ENCODE results near the gene TGFB2.
A peak's percentile ranks its signal among the peaks of the same experiment; 100 is the strongest.

TGFB2 gene

DNA sequence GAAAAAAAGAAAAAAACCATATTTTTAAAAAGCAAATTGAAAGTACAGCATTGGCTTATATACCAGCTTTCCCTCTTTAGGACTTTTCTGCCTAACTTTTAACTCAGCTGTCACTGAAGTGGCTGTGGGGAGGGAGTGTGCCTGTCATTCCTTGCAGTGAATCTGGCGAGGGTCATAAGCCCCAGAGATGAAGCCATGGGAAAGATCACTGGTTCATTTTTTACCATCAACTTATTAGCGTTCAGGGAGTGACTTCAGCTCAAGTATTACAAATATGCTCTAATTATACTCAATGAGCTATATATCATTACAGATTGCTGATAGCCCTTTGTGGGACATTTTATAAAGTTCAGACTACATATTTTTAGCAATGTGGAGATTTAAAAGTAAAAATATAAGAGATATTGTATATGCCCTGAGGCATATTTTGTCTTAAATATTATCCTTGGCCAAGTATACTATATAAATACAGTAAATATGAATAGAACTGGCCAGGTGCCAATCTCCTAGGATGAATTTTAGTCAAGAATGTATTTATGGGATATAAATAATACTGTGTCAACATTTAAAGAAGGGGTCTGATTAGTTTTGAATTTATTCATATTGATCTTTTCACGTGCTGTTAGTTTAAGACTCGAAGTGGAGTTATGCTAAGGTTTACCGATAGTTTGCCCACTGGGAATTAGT lies 4.4 kb downstream of the TGFB2 start:
- peaks cover 23% of the 10 kb centered on the region for H3K36me3 ChIP-seq (ENCODE audit: control insufficient read depth, insufficient read depth, low read length)
- peaks cover 27% of the 10 kb centered on the region for H3K4me1 ChIP-seq (ENCODE audit: control insufficient read depth, insufficient read depth, low read length, poor library complexity, severe bottlenecking)
- H3K4me3 ChIP-seq (ENCODE audit: extremely low read depth, insufficient read depth, low read length, poor library complexity, severe bottlenecking) = peak overlapping the region; percentile 84
- WGBS, 2 experiments (ENCODE audit: insufficient coverage in 2 of 2) = 95 to 98% methylated on average over 3 to 4 of the region's 5 CpGs
- H3K9me3 ChIP-seq (ENCODE audit: control insufficient read depth, low read length) = no peaks in the 10 kb centered on the region
- H3K27ac ChIP-seq (ENCODE audit: low read depth, low read length, severe bottlenecking) = no peak overlapping the region

DNA sequence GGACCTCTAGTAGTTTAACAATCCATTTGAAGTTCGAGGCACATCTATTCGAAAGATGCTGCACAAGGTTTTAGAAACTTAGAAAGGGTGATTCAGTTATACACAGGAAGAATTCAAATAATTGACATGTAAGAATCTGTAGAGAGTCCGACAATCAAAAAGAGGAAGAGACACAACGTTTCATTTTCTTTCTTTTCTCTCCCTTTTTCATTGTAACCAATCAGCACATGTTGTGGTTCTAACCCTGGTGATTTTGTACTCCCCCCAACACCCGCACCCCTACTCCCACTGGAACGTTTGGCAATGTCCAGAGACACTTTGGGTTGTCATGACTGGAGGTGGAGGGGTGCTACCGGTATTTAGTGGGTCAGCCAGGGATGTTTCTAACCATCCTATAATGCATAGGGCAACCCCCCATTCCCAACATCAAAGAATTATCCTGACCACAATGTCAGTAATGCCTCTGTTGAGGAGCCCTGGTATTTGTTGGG lies 4.9 kb downstream of the TGFB2 start:
- Histone ChIP-seq H3K36me3 (ENCODE audit: control insufficient read depth, insufficient read depth, low read length) (peaks cover 29% of the 10 kb centered on the region), H3K4me3 (ENCODE audit: extremely low read depth, insufficient read depth, low read length, poor library complexity, severe bottlenecking) (peak overlapping the region; percentile 84), H3K27ac (ENCODE audit: low read depth, low read length, severe bottlenecking) (no peak overlapping the region), H3K4me1 (ENCODE audit: control insufficient read depth, insufficient read depth, low read length, poor library complexity, severe bottlenecking) (peaks cover 28% of the 10 kb centered on the region), H3K9me3 (ENCODE audit: control insufficient read depth, low read length) (no peaks in the 10 kb centered on the region)
- 80 to 100% methylated on average over 1 of the region's 7 CpGs for whole genome bisulfite sequencing, 2 experiments (ENCODE audit: insufficient coverage in 2 of 2)

DNA sequence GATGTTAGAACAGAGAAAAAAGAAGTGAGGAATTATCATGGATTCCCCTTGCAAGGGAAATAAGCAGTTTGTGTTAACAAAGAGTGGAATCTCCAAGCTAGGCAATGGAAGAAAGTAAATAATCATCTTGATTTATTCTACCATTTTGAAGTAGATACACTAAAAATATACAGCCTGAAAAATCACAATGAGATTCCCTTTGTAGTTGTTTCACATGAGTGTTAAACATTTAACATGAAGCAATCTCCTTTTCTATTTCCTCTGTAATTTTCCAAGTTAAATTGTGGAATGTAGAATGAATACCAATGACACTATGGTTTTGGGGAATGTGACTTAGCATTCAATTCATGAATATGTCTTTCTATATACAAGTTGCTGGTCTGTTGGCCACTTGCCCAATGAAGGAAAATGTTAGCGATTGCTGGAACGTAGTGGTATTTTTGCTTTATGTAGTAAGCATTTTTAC lies 5.7 kb downstream of the TGFB2 start:
- 80% methylated on average over 1 of the region's 2 CpGs; no CpG with 5 or more reads in 1 of the 2 experiments for WGBS, 2 experiments (ENCODE audit: insufficient coverage in 2 of 2)

DNA sequence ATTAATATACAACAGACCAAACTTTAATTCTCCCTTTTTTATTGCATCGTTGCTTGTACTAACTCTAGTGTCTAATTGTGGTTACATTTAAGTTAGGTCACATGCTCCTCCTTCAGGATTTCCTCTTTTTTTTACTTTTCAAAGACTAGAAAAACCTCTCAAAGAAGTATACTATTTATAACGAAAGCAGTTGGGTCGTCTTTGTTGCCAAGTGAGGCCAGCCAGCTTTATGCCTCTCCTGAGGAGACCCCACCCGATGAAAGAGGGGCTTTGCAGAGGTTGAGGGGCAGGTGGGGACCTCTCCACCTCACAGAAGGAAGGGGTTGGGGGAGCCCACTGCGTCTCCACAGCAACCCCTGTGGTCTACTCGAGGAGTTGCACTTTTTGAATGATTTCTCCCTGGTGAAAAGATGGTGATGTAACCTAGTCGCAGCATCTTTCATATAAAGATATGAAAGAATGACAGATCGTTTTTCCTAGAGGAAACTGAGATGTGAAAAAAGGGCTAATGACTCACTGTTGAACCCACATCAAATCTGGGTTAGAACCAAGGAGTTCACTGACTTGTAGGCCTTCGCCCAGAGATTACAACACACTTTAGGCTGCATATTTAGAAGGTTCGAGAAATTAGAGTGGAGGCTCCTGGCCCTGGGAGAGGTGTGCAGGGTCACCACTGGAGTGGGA lies 6.4 kb downstream of the TGFB2 start:
- no peak overlapping the region for H3K4me3 ChIP-seq (ENCODE audit: extremely low read depth, insufficient read depth, low read length, poor library complexity, severe bottlenecking)
- WGBS, 2 experiments (ENCODE audit: insufficient coverage in 2 of 2) = 78 to 87% methylated on average over 4 to 6 of the region's 10 CpGs
- peaks cover 29% of the 10 kb centered on the region for H3K4me1 ChIP-seq (ENCODE audit: control insufficient read depth, insufficient read depth, low read length, poor library complexity, severe bottlenecking)
- H3K27ac ChIP-seq (ENCODE audit: low read depth, low read length, severe bottlenecking) = no peak overlapping the region
- H3K36me3 ChIP-seq (ENCODE audit: control insufficient read depth, insufficient read depth, low read length) = peaks cover 35% of the 10 kb centered on the region
- no peaks in the 10 kb centered on the region for H3K9me3 ChIP-seq (ENCODE audit: control insufficient read depth, low read length)

More for the DNA sequence above, 5.7 kb downstream of the TGFB2 start:
- Histone ChIP-seq H3K4me3 (ENCODE audit: extremely low read depth, insufficient read depth, low read length, poor library complexity, severe bottlenecking) (peak overlapping the region; percentile 84), H3K36me3 (ENCODE audit: control insufficient read depth, insufficient read depth, low read length) (peaks cover 33% of the 10 kb centered on the region), H3K9me3 (ENCODE audit: control insufficient read depth, low read length) (no peaks in the 10 kb centered on the region), H3K4me1 (ENCODE audit: control insufficient read depth, insufficient read depth, low read length, poor library complexity, severe bottlenecking) (peaks cover 28% of the 10 kb centered on the region), H3K27ac (ENCODE audit: low read depth, low read length, severe bottlenecking) (no peak overlapping the region)

DNA sequence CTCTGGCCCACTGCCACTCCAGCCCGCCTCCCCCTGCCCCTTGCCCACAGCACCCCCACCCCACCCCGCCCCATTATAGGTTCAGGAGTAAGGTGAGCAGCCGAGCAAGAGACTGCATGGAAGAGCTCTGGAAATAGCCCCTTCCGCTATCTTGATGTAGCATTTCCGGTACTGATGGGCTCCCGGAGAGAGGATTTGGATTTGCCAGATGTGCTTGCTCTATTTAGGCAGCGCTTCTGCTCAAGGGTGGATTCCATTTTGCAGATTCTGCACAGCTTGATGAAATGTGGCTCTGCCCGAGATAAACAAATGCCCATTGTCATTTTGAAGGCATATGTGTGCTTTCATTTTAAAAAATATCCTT lies 6.9 kb downstream of the TGFB2 start:
- peaks cover 40% of the 10 kb centered on the region for H3K36me3 ChIP-seq (ENCODE audit: control insufficient read depth, insufficient read depth, low read length)
- H3K4me1 ChIP-seq (ENCODE audit: control insufficient read depth, insufficient read depth, low read length, poor library complexity, severe bottlenecking) = peaks cover 33% of the 10 kb centered on the region
- WGBS, 2 experiments (ENCODE audit: insufficient coverage in 2 of 2) = 91 to 97% methylated on average over 4 of the region's 8 CpGs
- no peaks in the 10 kb centered on the region for H3K9me3 ChIP-seq (ENCODE audit: control insufficient read depth, low read length)
- no peak overlapping the region for H3K4me3 ChIP-seq (ENCODE audit: extremely low read depth, insufficient read depth, low read length, poor library complexity, severe bottlenecking)
- no peak overlapping the region for H3K27ac ChIP-seq (ENCODE audit: low read depth, low read length, severe bottlenecking)

DNA sequence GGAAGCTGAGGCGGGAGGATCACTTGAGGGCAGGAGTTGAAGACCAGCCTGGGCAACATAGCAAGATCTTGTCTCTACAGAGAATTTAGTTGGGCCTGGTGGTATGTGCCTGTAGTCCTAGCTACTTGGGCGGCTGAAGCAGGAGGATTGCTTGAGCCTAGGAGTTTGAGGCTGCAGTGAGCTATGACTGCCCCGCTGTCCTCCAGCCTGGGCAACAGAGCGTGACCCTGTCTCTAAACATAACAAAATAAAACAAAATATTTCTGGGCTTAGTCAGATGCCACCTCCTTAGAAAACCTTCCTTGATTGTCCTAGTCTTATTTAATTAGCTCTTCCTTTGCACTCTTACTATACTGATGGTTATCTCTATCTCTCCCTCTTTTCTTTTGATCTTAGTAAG lies 8.5 kb downstream of the TGFB2 start:
- no peaks in the 10 kb centered on the region for H3K9me3 ChIP-seq (ENCODE audit: control insufficient read depth, low read length)
- peaks cover 35% of the 10 kb centered on the region for H3K4me1 ChIP-seq (ENCODE audit: control insufficient read depth, insufficient read depth, low read length, poor library complexity, severe bottlenecking)
- no peak overlapping the region for H3K27ac ChIP-seq (ENCODE audit: low read depth, low read length, severe bottlenecking)
- peaks cover 49% of the 10 kb centered on the region for H3K36me3 ChIP-seq (ENCODE audit: control insufficient read depth, insufficient read depth, low read length)
- 94 to 100% methylated on average over 2 to 3 of the region's 4 CpGs for WGBS, 2 experiments (ENCODE audit: insufficient coverage in 2 of 2)
- no peak overlapping the region for H3K4me3 ChIP-seq (ENCODE audit: extremely low read depth, insufficient read depth, low read length, poor library complexity, severe bottlenecking)

- WGBS, 2 experiments (ENCODE audit: insufficient coverage in 2 of 2) = 56 to 60% methylated on average over 2 of the region's 4 CpGs
- Histone ChIP-seq H3K27ac (ENCODE audit: low read depth, low read length, severe bottlenecking) (no peak overlapping the region), H3K4me3 (ENCODE audit: extremely low read depth, insufficient read depth, low read length, poor library complexity, severe bottlenecking) (no peak overlapping the region), H3K4me1 (ENCODE audit: control insufficient read depth, insufficient read depth, low read length, poor library complexity, severe bottlenecking) (peaks cover 37% of the 10 kb centered on the region), H3K9me3 (ENCODE audit: control insufficient read depth, low read length) (no peaks in the 10 kb centered on the region), H3K36me3 (ENCODE audit: control insufficient read depth, insufficient read depth, low read length) (peaks cover 55% of the 10 kb centered on the region)
These were observed 10.1 kb downstream of the TGFB2 start for GRCh38 chr1:218355278-218355677.

- 95 to 97% methylated on average over 9 of the region's 10 CpGs for WGBS, 2 experiments (ENCODE audit: insufficient coverage in 2 of 2)
- Histone ChIP-seq H3K4me1 (ENCODE audit: control insufficient read depth, insufficient read depth, low read length, poor library complexity, severe bottlenecking) (peaks cover 35% of the 10 kb centered on the region), H3K4me3 (ENCODE audit: extremely low read depth, insufficient read depth, low read length, poor library complexity, severe bottlenecking) (no peak overlapping the region), H3K27ac (ENCODE audit: low read depth, low read length, severe bottlenecking) (peak overlapping the region; percentile 17), H3K36me3 (ENCODE audit: control insufficient read depth, insufficient read depth, low read length) (peaks cover 57% of the 10 kb centered on the region), H3K9me3 (ENCODE audit: control insufficient read depth, low read length) (no peaks in the 10 kb centered on the region)
These were observed 12.2 kb downstream of the TGFB2 start for GRCh38 chr1:218357211-218357892.

DNA sequence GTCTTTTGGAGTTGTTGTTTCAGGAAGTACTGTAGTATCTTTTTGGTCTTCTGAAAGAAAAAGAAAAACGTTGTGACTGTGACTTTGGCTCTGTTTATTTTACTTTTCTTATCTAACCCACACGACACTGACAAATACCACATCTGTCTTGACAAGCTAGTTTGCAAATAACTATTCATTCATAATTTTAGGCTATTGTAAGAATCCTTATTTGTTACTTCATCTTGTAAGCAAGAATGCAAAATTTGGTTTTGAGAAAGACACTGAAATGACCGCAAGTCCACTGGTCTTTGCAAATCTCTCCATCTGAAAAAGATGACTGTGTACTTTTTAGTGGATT lies 12.7 kb downstream of the TGFB2 start:
- Histone ChIP-seq H3K27ac (ENCODE audit: low read depth, low read length, severe bottlenecking) (no peak overlapping the region), H3K9me3 (ENCODE audit: control insufficient read depth, low read length) (no peaks in the 10 kb centered on the region), H3K36me3 (ENCODE audit: control insufficient read depth, insufficient read depth, low read length) (peaks cover 57% of the 10 kb centered on the region), H3K4me3 (ENCODE audit: extremely low read depth, insufficient read depth, low read length, poor library complexity, severe bottlenecking) (no peak overlapping the region), H3K4me1 (ENCODE audit: control insufficient read depth, insufficient read depth, low read length, poor library complexity, severe bottlenecking) (peaks cover 30% of the 10 kb centered on the region)
- WGBS, 2 experiments (ENCODE audit: insufficient coverage in 2 of 2) = 100% methylated on average over 1 of the region's 3 CpGs; no CpG with 5 or more reads in 1 of the 2 experiments

DNA sequence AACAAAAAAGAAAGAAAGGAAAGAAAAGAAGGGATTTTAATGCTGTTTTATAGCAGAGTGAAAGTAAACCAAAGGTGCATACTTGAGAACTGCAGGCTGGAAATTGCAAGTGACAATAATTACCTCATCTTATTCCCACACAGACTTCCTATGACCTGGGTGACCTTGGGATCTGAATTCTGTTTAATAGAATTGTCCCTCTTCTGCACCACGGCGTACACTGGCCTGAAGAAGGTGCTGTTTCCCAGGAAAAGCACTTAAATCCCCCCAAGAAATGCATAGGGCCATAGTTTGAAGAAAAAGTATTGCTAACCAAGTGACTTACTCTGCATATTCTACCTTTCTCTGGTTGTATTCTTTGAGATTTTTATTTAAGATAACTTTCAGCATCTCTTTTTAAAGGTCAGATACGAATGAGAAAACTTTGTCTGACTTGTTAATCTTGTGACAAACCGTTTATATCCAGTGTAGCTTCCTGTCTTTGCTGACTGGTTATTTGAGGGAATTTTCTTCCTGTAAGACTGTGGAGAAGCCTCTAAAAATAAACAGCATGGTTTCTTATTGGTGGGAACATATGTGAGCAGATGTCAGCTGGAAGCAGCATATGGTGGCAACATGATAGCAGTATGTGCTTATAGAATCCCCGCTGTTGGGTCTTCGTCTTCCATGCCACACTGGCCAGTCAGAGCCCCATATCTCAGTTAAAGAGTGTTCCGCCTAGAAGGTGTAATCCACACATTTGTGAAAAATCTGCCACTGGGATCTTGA lies 16.3 kb downstream of the TGFB2 start:
- H3K27ac ChIP-seq (ENCODE audit: low read depth, low read length, severe bottlenecking) = peak overlapping the region; percentile 2
- 84 to 89% methylated on average over 6 to 7 of the region's 7 CpGs for WGBS, 2 experiments (ENCODE audit: insufficient coverage in 2 of 2)
- H3K36me3 ChIP-seq (ENCODE audit: control insufficient read depth, insufficient read depth, low read length) = peaks cover 67% of the 10 kb centered on the region
- no peak overlapping the region for H3K4me3 ChIP-seq (ENCODE audit: extremely low read depth, insufficient read depth, low read length, poor library complexity, severe bottlenecking)
- H3K4me1 ChIP-seq (ENCODE audit: control insufficient read depth, insufficient read depth, low read length, poor library complexity, severe bottlenecking) = peaks cover 18% of the 10 kb centered on the region
- H3K9me3 ChIP-seq (ENCODE audit: control insufficient read depth, low read length) = no peaks in the 10 kb centered on the region

All from mesodermal cell (in vitro differentiated cells).